ENCODE results near the gene ZNF277.
A peak's percentile ranks its signal among the peaks of the same experiment; 100 is the strongest.

The ZNF277 gene

GRCh38 chr7:112206238-112206990 is at the start of gene ZNF277, which contains the start of gene DOCK4:
Gene ZNF277, plus strand, starts transcription at chr7:112206695. Its CDS starts 22 bp downstream, at chr7:112206717.
Gene DOCK4, minus strand, starts transcription at chr7:112206399. Its CDS starts 261 bp downstream, at chr7:112206138.
- Histone ChIP-seq H3K4me1 (ENCODE audit: insufficient read depth, poor library complexity, severe bottlenecking) (peaks cover 20% of the 10 kb centered on the region), H3K4me3 (ENCODE audit: severe bottlenecking) (peak within 1 kb of the TSS; percentile 77), H3K27me3 (ENCODE audit: insufficient read depth, poor library complexity, severe bottlenecking) (no peaks in the 10 kb centered on the region), H3K27ac (ENCODE audit: poor library complexity, severe bottlenecking) (peak within 1 kb of the TSS; percentile 81), H3K36me3 (ENCODE audit: low read depth) (no peaks in the 10 kb centered on the region), H3K9me3 (ENCODE audit: severe bottlenecking) (no peaks in the 10 kb centered on the region)
- DNase-seq (ENCODE audit: low spot score) = peak; percentile 97
- ATAC-seq (ENCODE audit: low read depth) = peak; percentile 84
- no peak for TF ChIP-seq CTCF (IDR thresholded peaks at IDR 0.05; ENCODE audit: poor library complexity, severe bottlenecking)

- no peak; the same call in 2 of the 3 replicates for ATAC-seq (ENCODE audit: low read depth)
Observed at GRCh38 chr7:112157072-112157471, 49.4 kb upstream of the ZNF277 start.

GRCh38 chr7:112159351-112159750 is 47.1 kb upstream of the ZNF277 start:
- Histone ChIP-seq H3K4me1 (ENCODE audit: insufficient read depth, poor library complexity, severe bottlenecking) (peaks cover 26% of the 10 kb centered on the region), H3K36me3 (ENCODE audit: low read depth) (peaks cover 3% of the 10 kb centered on the region; the same call in 1 of the 2 replicates), H3K4me3 (ENCODE audit: severe bottlenecking) (no peak overlapping the region), H3K9me3 (ENCODE audit: severe bottlenecking) (no peaks in the 10 kb centered on the region), H3K27me3 (ENCODE audit: insufficient read depth, poor library complexity, severe bottlenecking) (no peaks in the 10 kb centered on the region), H3K27ac (ENCODE audit: poor library complexity, severe bottlenecking) (no peak overlapping the region)
- no peak for DNase-seq (ENCODE audit: low spot score)
- TF ChIP-seq CTCF (IDR thresholded peaks at IDR 0.05; ENCODE audit: poor library complexity, severe bottlenecking) = no peak
- ATAC-seq (ENCODE audit: low read depth) = no peak

More at GRCh38 chr7:112157072-112157471, 49.4 kb upstream of the ZNF277 start:
- Histone ChIP-seq H3K4me1 (ENCODE audit: insufficient read depth, poor library complexity, severe bottlenecking) (peaks cover 16% of the 10 kb centered on the region), H3K27ac (ENCODE audit: poor library complexity, severe bottlenecking) (no peak overlapping the region), H3K4me3 (ENCODE audit: severe bottlenecking) (no peak overlapping the region), H3K27me3 (ENCODE audit: insufficient read depth, poor library complexity, severe bottlenecking) (no peaks in the 10 kb centered on the region), H3K9me3 (ENCODE audit: severe bottlenecking) (no peaks in the 10 kb centered on the region), H3K36me3 (ENCODE audit: low read depth) (peaks cover 3% of the 10 kb centered on the region; the same call in 1 of the 2 replicates)
- DNase-seq (ENCODE audit: low spot score) = no peak
- TF ChIP-seq CTCF (IDR thresholded peaks at IDR 0.05; ENCODE audit: poor library complexity, severe bottlenecking) = no peak

GRCh38 chr7:112160130-112160770 is 46.2 kb upstream of the ZNF277 start:
- Histone ChIP-seq H3K4me3 (ENCODE audit: severe bottlenecking) (no peak overlapping the region), H3K9me3 (ENCODE audit: severe bottlenecking) (no peaks in the 10 kb centered on the region), H3K4me1 (ENCODE audit: insufficient read depth, poor library complexity, severe bottlenecking) (peaks cover 26% of the 10 kb centered on the region), H3K27ac (ENCODE audit: poor library complexity, severe bottlenecking) (peak overlapping the region; percentile 38), H3K36me3 (ENCODE audit: low read depth) (peaks cover 3% of the 10 kb centered on the region; the same call in 1 of the 2 replicates), H3K27me3 (ENCODE audit: insufficient read depth, poor library complexity, severe bottlenecking) (no peaks in the 10 kb centered on the region)
- ATAC-seq (ENCODE audit: low read depth) = peak; percentile 89
- no peak for DNase-seq (ENCODE audit: low spot score)
- TF ChIP-seq CTCF (IDR thresholded peaks at IDR 0.05; ENCODE audit: poor library complexity, severe bottlenecking) = no peak
